Fibroblast of peridontal ligament (primary cell): Measurements from ENCODE around the gene TOB2.
"Not testable (repeated sequence)": the region's sequence is repeated elsewhere in the genome, so short reads cannot be mapped to it uniquely, and the experiment has no call there.

ENCODE experiments used
- DNase-seq: peaks from one replicate; pipeline ENCODE4 v3.0.0-alpha.2; 2010; ENCODE audit errors: extremely low read depth

The TOB2 gene

GRCh38 chr22:41429951-41430332 is 16.7 kb downstream of the TOB2 start:
- DNase-seq = no peak

DNA sequence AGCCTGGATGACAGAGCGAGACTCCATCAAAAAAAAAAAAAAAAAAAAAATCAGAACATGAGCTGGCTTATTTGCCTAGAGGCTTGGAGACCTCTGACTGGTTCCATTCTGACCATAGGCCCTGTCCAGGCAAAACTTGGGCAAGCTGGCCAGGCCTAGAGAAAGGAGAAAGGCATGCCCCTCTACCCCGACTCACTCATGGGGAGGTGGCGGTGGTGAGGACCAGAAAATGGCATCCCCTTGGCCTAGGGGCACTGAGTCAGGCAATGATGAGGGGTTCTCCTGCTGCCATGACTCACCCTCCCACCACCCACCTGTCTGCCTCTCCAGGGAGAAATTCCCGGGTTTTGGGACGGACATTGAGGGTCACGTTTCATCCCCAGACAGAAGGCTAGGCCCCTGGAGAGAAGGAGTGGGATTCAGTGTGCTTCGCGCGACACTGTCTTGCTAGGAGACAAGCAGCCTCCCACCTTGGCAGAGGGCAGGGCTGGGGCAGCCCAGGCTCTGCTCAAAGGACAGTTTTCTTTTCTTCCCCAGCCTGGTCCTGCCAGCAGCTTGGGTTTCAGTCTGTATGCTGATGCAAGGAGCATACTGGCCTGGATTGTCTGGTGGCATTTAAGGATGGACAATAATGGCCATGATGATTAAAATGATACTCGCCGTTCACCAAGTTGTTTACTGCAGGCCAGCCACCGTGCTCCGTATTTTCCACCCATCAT is 17.2 kb downstream of the TOB2 start:
- DNase-seq = no peak

DNA sequence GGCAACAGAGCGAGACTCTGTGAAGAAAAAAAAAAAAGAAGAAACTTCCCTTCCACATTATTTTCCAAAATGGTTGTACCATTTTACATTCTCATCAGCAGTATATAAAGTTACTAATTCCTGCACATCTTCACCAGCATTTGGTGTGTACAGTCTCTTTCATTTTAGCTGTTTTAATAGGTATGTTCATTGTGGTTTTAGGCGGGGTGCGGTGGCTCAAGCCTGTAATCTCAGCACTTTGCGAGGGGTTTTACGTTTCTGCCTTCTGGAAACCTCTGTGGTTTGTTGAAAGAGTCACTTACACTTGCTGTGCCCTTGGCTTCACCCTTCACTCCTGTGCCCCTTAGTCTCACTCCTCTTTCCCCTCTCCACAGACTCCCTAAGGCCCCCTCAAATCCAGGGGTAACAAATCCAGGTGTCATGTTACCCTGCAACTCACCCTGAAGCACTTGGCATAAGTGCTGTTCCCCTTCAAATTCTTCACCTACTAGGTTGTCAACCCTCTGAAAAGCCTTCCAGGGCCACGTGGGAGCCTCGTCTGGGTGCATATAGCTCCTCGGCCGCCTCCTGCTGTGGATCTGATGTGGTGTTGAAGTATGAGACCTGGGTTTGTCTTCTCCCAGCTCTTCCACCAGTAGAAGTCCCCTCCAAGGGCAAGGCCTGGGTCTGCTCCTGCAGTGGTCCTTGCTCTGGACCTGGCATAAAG is 20.8 kb downstream of the TOB2 start:
- DNase-seq = no peak

GRCh38 chr22:41418717-41419116 is 27.9 kb downstream of the TOB2 start:
- DNase-seq = no peak

- no peak for DNase-seq
Observed at GRCh38 chr22:41417622-41418390, 28.8 kb downstream of the TOB2 start.

DNA sequence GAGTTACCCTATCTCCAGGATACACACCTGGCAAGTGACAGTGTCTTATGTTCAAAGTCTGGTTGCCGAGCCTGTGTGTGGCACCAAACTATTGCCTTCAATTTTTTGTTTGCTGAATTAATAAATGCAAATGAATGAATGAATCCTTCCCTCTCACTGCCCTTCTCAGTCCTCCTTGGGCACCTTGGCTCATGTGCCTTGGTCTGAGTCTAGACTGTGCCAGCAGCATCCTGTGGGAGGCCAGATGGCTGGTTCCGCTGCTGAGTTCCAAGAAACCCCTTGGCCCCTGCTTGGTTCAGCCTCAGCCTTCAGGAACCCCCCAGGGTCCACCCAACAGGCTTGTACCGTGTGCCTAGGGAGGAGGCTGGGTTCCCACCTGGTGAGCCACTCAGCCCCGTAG is 31.0 kb downstream of the TOB2 start:
- no peak for DNase-seq

GRCh38 chr22:41411021-41411851 is 35.4 kb downstream of the TOB2 start:
- no peak for DNase-seq

- DNase-seq = no peak
Observed at GRCh38 chr22:41410311-41410751, 36.3 kb downstream of the TOB2 start.

GRCh38 chr22:41408665-41409064 is 37.9 kb downstream of the TOB2 start:
- no peak for DNase-seq

DNA sequence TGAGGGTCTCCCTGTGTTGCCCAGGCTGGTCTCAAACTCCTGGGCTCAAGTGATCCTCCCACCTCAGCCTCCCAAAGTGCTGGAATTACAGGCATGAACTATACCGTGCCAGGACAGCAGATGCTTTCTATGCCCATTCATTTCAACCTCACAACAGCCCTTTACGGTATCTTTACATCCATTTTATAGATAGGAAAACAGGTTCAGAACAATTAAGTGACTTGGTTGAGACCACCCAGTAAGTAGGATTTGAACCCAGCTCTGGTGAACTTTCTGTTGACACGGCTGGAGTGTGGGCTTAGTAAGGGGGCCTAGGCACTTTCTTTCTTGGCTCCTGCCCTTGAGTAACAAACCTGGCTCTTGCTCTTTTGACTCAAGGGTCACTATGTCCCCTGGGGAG is 39.2 kb downstream of the TOB2 start:
- DNase-seq = no peak

DNA sequence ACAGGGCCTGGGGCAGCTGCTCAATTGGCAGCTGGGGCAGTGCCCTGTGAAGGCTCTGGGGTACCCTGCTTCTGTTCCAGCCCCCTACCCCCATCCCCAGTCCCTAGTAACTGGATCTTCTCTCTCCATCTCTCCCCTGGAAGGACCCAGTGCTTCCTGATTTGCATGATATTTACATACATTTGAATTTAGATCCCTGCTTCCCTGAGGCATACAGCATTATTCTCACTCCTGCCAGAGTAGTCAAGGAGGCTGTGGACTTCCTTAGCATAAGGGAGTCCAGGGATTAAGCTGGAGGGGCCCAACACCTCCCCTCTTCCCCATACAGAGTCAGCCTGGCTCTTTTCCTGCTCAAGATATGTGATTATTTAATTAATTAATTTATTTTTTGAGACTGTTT is 40.2 kb downstream of the TOB2 start:
- DNase-seq = no peak

DNA sequence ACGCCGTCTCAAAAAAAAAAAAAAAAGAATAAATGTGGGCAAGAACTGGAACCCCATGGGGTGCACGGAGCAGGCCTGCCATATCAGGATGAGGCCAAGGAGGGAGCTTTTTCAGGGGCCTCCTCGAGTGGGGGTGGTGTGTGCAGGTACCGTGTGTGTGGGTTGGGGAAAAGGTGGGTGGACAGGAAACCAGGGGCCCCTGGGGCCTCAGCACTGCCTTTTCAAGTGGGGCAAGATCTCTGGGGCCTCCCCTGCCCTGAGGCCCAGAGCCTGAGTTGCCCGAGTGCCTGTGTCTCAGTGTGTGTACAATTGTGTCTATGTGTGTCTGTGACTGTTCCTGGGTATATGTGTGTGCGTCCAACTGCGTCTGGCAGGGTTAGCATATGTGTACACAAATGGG is 41.0 kb downstream of the TOB2 start:
- DNase-seq = no peak

DNA sequence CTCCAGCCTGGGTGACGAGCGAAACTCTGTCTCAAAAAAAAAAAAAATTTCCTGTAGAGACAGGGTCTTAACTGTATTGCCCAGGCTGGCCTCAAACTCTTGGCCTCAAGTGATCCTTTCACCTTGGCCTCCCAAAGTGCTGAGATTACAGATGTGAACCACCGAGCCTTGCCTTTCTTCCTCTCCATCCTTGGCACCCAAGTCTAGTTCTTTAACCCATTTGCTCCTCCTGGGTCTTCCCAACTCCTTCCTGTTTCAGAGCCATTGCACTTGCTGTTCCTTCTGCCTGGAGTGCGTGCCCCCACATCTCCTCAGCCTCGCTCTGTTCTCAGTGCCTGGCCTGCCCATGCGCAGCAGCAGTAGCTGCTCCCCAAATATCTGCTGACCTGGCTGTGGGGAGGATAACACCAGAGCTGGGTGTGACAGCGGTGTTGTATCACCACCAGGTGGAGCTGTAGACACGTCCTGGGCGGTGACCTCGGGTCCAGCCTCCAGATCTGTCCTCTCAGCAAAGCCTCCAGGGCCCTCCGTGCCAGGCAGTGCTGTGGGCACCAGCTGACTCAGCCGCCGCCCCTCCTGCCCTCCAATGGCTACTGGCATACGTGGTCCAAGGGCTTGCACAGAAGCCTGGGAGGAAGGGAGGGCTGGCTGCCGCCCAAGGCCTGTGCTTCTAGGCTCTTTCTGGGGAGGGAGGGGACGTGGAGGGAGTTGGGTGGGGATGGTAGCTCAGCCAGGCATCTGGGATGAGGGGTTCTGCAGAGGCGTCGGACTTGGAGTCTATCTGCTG is 42.9 kb downstream of the TOB2 start:
- peak; percentile 84 for DNase-seq

GRCh38 chr22:41402851-41403250 is 43.8 kb downstream of the TOB2 start:
- not testable (repeated sequence) for DNase-seq

DNA sequence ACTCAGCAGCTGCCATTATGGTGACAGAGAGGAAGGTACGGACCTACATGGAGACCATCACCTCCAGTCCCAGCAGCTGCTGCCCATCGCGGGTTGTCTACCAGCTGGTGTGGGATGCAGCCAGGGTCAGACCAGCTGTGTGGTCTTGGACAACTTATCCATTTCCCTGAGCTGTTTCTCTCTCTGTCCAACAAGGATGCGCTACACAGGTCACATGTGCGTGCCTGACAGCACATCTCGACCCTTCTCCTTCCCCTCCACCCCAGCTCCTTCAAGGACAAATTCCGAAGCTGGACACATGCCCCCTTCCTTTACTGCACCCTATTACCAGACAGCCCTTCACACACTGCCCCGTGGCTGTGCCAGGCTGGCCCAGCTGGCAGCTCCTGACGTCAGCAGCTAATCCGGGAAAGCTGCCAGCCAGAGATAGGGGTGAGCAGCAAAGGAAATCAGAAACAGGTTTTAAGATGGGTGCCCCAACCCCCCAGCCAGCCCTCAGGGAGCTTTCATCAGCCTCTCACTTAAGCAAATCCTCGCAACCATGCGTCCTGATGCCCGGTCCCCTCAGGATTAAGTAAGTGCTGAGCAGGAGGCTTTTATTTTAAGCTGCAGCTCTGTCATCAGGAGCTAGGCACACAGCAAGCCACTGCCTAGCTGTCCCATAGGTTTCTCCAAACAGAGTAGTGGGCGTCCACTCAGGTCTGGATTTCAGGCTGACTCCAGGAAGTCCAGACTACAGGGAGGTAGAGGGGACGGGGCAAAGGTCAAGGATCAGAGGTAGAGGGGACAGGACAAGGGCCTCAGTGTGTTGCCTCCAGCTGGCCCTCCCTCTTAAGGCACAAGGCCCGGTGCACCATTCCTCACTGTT is 44.6 kb downstream of the TOB2 start:
- peak; percentile 96 for DNase-seq

DNA sequence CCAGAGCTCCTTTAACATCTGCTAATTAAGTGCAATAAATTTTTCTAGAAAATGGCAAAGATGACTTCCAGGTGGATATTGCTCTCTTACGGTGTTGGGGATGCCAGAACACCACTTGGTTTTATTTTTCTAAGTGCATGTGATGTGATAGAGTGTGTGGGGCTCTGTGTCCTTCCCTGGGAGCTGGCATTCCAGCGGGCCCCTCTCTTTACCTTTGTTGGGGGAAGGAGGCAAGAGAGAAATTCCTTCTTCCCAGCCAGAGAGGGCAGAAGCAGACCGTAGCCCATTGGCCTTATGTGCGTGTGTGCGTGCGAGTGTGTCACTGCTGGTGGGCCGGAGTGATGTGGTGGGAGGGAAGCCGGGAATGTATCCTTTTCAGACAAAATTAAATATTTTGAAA is 47.7 kb downstream of the TOB2 start:
- DNase-seq = no peak

DNA sequence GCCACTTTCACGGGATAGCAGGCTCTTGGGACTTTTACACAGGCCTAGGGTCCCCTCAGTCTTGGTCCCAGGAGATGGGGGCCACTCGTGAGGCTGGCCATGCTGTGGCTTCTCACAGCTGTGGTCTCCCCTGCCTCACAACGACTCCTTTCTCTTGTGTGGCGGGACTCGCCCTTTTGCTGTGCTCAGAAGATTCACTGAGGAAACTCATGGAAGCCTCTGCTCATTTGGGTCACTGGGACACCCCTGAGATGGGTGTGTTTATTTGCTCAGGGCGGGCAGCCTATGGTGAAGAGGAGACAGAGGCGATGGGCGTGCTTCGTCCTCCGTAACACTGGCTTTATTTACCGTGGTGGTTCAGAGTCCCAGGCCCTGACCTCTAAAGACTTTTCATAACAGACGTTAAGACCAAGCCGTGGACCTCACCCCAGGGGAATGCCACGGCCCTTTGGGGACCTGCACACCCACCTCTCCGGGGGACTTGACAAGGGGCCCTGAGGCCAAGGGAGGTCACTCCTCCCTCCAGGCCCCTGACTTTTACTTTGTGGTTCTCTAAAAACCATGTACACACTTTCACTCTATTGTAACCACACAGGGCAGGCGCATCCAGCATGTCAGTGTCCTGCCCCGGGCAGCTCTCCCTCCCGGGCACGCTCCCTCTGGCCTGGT is 49.3 kb downstream of the TOB2 start:
- no peak for DNase-seq

- DNase-seq = no peak
Observed at GRCh38 chr22:41395531-41396240, 50.9 kb downstream of the TOB2 start.

GRCh38 chr22:41394012-41394356 is 52.6 kb downstream of the TOB2 start:
- DNase-seq = no peak
